ENCODE results near the gene CISD2. TPM values are rescaled to one million over a fixed set of nuclear protein-coding genes. Genes with fewer than 3 reads are reported as not detected.
A peak's percentile ranks its signal among the peaks of the same experiment; 100 is the strongest.
"Not testable (repeated sequence)": the region's sequence is repeated elsewhere in the genome, so short reads cannot be mapped to it uniquely, and the experiment has no call there.

Gene CISD2
- total RNA-seq, 1 donor: 26.4 TPM

- Histone ChIP-seq H3K79me2 (ENCODE audit: insufficient read depth, low read length) (peaks cover 16% of the 10 kb centered on the region), H3K27ac (ENCODE audit: low read depth, low read length) (no peak overlapping the region), H2AFZ (ENCODE audit: low read length) (no peak overlapping the region), H3K27me3 (ENCODE audit: insufficient read depth, low read length) (no peaks in the 10 kb centered on the region), H3K36me3 (ENCODE audit: insufficient read depth, low read length) (no peaks in the 10 kb centered on the region), H3K4me3 (ENCODE audit: insufficient read depth, low read length) (no peak overlapping the region), H3K4me1 (ENCODE audit: insufficient read depth, low read length) (peaks cover 4% of the 10 kb centered on the region), H4K20me1 (ENCODE audit: insufficient read depth, low read length) (no peaks in the 10 kb centered on the region), H3K4me2 (ENCODE audit: insufficient read depth, low read length) (no peak overlapping the region), H3K9me3 (ENCODE audit: low read depth, low read length) (no peaks in the 10 kb centered on the region)
- TF ChIP-seq CTCF (IDR thresholded peaks at IDR 0.05; ENCODE audit: extremely low read depth, low read depth, low read length): no peak
- DNase-seq (ENCODE audit: insufficient read length, low spot score, missing footprints): no peak
Observed at GRCh38 chr4:102862747-102863146, 6.0 kb upstream of the CISD2 start.

- DNase-seq (ENCODE audit: insufficient read length, low spot score, missing footprints): peak; percentile 8
- H4K20me1 ChIP-seq (ENCODE audit: insufficient read depth, low read length): not testable (repeated sequence)
- H3K79me2 ChIP-seq (ENCODE audit: insufficient read depth, low read length): peaks cover 31% of the 10 kb centered on the region
Observed at GRCh38 chr4:102865327-102865726, 3.5 kb upstream of the CISD2 start.

GRCh38 chr4:102867278-102868152 lies 1.3 kb upstream of the CISD2 start:
- Histone ChIP-seq H3K36me3 (ENCODE audit: insufficient read depth, low read length) (no peaks in the 10 kb centered on the region), H3K4me3 (ENCODE audit: insufficient read depth, low read length) (peak overlapping the region; percentile 78), H3K4me1 (ENCODE audit: insufficient read depth, low read length) (peaks cover 18% of the 10 kb centered on the region), H2AFZ (ENCODE audit: low read length) (peak overlapping the region; percentile 96), H3K27ac (ENCODE audit: low read depth, low read length) (peak overlapping the region; percentile 98), H3K27me3 (ENCODE audit: insufficient read depth, low read length) (no peaks in the 10 kb centered on the region), H4K20me1 (ENCODE audit: insufficient read depth, low read length) (no peaks in the 10 kb centered on the region), H3K79me2 (ENCODE audit: insufficient read depth, low read length) (peaks cover 51% of the 10 kb centered on the region), H3K4me2 (ENCODE audit: insufficient read depth, low read length) (peak overlapping the region; percentile 95), H3K9me3 (ENCODE audit: low read depth, low read length) (no peaks in the 10 kb centered on the region)
- no peak for DNase-seq (ENCODE audit: insufficient read length, low spot score, missing footprints)
- no peak for TF ChIP-seq CTCF (IDR thresholded peaks at IDR 0.05; ENCODE audit: extremely low read depth, low read depth, low read length)

More at GRCh38 chr4:102865327-102865726, 3.5 kb upstream of the CISD2 start:
- H3K4me1 ChIP-seq (ENCODE audit: insufficient read depth, low read length): peaks cover 12% of the 10 kb centered on the region
- not testable (repeated sequence) for H3K4me3 ChIP-seq (ENCODE audit: insufficient read depth, low read length); H2AFZ ChIP-seq (ENCODE audit: low read length); H3K4me2 ChIP-seq (ENCODE audit: insufficient read depth, low read length); H3K27me3 ChIP-seq (ENCODE audit: insufficient read depth, low read length); H3K27ac ChIP-seq (ENCODE audit: low read depth, low read length); H3K36me3 ChIP-seq (ENCODE audit: insufficient read depth, low read length); H3K9me3 ChIP-seq (ENCODE audit: low read depth, low read length)

- H2AFZ ChIP-seq (ENCODE audit: low read length): peak overlapping the region; percentile 96
- H3K4me3 ChIP-seq (ENCODE audit: insufficient read depth, low read length): peak overlapping the region; percentile 78
- peaks cover 57% of the 10 kb centered on the region for H3K79me2 ChIP-seq (ENCODE audit: insufficient read depth, low read length)
- no peaks in the 10 kb centered on the region for H3K9me3 ChIP-seq (ENCODE audit: low read depth, low read length)
- H3K27me3 ChIP-seq (ENCODE audit: insufficient read depth, low read length): no peaks in the 10 kb centered on the region
- no peak for TF ChIP-seq CTCF (IDR thresholded peaks at IDR 0.05; ENCODE audit: extremely low read depth, low read depth, low read length)
- DNase-seq (ENCODE audit: insufficient read length, low spot score, missing footprints): peak; percentile 88
- H3K36me3 ChIP-seq (ENCODE audit: insufficient read depth, low read length): peaks cover 4% of the 10 kb centered on the region
- no peaks in the 10 kb centered on the region for H4K20me1 ChIP-seq (ENCODE audit: insufficient read depth, low read length)
- H3K4me1 ChIP-seq (ENCODE audit: insufficient read depth, low read length): peaks cover 18% of the 10 kb centered on the region
- peak overlapping the region; percentile 95 for H3K4me2 ChIP-seq (ENCODE audit: insufficient read depth, low read length)
- H3K27ac ChIP-seq (ENCODE audit: low read depth, low read length): peak overlapping the region; percentile 98
Observed at GRCh38 chr4:102868153-102868780, 525 bp upstream of the CISD2 start.

Data from osteoblast (primary cell).